ENCODE measurements around the gene ARRDC3. TPM values are rescaled to one million over a fixed set of nuclear protein-coding genes. Genes with fewer than 3 reads are reported as not detected.

The ARRDC3 gene
- total and polyA plus RNA-seq, 2 of the 8 experiments (the other 6 are each of a cell fraction or from before 2014, with no cell fraction given) = 2.9 to 5.7 TPM

GRCh38 chr5:91361055-91361701 is 21.9 kb downstream of the ARRDC3 start (continued):
- TF ChIP-seq CHD7 (IDR thresholded peaks at IDR 0.05; ENCODE audit: insufficient replicate concordance, low read length) (no peak), SIX5 (IDR thresholded peaks at IDR 0.05; ENCODE audit: low read depth, low read length) (no peak), CREB1 (IDR thresholded peaks at IDR 0.05) (no peak), MAX (IDR thresholded peaks at IDR 0.05) (no peak), CEBPB (IDR thresholded peaks at IDR 0.05; ENCODE audit: low read depth, low read length) (no peak), POU5F1 (IDR thresholded peaks at IDR 0.05; ENCODE audit: low read depth, low read length) (no peak), HDAC6 (IDR thresholded peaks at IDR 0.05; ENCODE audit: low read depth, low read length) (no peak), NRF1 (IDR thresholded peaks at IDR 0.05; ENCODE audit: low read depth, low read length) (no peak)
- TF ChIP-seq, protein P1, sequence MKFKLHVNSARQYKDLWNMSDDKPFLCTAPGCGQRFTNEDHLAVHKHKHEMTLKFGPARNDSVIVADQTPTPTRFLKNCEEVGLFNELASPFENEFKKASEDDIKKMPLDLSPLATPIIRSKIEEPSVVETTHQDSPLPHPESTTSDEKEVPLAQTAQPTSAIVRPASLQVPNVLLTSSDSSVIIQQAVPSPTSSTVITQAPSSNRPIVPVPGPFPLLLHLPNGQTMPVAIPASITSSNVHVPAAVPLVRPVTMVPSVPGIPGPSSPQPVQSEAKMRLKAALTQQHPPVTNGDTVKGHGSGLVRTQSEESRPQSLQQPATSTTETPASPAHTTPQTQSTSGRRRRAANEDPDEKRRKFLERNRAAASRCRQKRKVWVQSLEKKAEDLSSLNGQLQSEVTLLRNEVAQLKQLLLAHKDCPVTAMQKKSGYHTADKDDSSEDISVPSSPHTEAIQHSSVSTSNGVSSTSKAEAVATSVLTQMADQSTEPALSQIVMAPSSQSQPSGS (IDR thresholded peaks at IDR 0.05; ENCODE audit: low read length) = no peak
